GM12874 (cell line): ENCODE measurements around the gene NAA80.

Experiments used
- TF ChIP-seq, protein P1 (sequence below): IDR thresholded peaks from 2 replicates; pipeline ENCODE4 v1.5.1; 2011; ENCODE audit warnings: low read depth, mild to moderate bottlenecking, control low read depth, low read length, moderate library complexity; ENCODE audit not compliant: insufficient read depth

The NAA80 gene

DNA sequence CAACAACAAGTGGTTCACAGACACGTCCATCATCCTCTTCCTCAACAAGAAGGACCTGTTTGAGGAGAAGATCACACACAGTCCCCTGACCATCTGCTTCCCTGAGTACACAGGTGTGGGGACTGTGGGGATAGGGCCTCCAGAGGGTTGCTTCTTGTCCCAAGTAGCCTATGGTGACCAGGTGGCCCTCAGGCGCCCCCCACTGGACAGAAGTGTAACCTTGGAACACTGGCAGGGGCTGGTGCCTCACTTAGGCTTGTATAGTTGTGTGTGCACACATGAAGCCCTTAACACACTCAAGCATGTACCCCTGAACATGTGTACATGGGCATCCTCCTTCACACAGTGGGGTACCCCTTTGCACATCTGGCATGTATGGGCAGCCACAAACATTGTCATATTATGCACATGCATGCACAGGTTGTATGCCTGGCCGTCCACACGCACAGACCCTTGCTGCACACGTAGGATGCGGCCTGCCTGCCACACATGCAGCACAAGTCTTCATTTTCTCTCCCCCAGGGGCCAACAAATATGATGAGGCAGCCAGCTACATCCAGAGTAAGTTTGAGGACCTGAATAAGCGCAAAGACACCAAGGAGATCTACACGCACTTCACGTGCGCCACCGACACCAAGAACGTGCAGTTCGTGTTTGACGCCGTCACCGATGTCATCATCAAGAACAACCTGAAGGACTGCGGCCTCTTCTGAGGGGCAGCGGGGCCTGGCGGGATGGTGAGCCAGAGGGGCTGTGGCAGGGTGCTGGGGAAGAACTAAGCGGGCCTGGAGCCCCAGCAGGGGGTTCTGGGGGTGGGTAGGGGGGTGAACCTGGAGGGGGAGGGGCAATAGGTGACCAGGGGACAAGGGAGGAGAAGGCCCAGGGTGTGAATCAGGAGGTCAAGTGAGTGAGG is 42.0 kb downstream of the NAA80 start:
- TF ChIP-seq, protein P1, sequence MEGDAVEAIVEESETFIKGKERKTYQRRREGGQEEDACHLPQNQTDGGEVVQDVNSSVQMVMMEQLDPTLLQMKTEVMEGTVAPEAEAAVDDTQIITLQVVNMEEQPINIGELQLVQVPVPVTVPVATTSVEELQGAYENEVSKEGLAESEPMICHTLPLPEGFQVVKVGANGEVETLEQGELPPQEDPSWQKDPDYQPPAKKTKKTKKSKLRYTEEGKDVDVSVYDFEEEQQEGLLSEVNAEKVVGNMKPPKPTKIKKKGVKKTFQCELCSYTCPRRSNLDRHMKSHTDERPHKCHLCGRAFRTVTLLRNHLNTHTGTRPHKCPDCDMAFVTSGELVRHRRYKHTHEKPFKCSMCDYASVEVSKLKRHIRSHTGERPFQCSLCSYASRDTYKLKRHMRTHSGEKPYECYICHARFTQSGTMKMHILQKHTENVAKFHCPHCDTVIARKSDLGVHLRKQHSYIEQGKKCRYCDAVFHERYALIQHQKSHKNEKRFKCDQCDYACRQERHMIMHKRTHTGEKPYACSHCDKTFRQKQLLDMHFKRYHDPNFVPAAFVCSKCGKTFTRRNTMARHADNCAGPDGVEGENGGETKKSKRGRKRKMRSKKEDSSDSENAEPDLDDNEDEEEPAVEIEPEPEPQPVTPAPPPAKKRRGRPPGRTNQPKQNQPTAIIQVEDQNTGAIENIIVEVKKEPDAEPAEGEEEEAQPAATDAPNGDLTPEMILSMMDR, result peak; percentile 60

DNA sequence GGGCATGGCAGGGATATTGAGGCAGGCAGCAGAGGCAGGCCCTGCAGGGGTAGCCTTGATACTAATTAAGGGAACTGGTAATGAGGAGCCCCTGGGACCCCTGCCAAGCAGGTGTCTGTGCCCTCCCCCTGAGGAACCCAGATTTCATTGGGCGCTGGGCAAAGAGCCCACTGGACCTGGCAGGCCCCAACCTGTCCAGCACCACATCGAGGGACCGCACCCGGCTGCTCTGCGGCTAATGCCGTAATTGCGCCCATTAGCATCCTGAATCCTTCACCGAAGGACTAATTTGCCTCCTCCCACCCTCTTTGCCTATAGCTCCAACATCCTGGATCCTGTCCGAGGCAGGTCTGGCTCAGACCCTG is 44.0 kb downstream of the NAA80 start:
- TF ChIP-seq, protein P1, result no peak

DNA sequence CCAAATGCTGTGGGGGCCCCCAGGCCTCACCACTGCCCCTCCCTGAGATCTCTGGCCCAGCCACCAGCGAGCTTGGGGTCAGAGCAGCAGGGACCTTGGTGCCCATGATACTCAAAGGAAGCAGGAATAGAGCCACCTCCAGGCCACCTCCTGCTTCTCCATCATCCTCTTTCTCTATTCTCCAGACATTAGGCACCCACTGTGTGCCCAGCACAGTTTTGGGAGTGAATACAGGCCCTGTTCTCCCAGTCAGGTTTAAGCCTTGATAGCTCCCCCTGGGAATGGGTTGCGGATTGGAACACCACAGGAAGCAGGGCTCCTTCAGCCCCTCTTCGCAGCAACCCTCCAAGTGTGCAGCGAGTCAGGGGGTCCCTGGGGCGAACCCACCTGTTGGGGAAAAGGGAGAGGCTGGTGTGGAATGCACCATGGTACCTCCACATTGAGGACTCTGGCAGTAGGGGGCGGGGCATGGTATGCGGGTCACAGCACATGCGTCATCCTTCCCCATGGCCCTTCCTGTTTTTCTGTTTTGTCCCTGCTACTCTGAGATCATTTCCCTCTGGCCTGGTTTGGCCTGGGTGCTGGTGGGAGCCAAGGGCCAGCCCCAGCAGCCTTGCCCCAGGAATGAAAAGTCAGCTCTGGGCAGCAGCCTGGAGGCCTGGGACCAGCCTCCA is 44.5 kb downstream of the NAA80 start:
- TF ChIP-seq, protein P1, result no peak

DNA sequence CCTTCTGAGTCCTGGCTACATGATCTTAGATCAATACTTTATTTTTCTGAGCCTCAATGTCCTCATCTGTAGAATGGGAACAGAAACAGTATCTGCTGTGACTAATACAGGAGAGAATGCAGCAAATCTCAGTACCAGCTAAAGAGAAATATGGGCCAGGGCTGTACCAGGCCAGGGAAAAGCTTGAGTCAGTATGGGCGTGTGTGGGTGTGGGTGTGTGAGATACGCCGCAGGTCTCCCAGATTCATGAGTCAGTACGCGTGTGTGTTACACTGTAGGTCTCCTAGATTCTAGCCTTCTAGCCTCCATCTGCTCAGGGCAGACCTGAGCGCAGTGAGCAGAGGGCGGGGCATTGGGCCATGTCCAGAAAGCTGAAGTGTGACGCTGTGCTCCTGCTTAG is 48.0 kb downstream of the NAA80 start:
- TF ChIP-seq, protein P1, result no peak

DNA sequence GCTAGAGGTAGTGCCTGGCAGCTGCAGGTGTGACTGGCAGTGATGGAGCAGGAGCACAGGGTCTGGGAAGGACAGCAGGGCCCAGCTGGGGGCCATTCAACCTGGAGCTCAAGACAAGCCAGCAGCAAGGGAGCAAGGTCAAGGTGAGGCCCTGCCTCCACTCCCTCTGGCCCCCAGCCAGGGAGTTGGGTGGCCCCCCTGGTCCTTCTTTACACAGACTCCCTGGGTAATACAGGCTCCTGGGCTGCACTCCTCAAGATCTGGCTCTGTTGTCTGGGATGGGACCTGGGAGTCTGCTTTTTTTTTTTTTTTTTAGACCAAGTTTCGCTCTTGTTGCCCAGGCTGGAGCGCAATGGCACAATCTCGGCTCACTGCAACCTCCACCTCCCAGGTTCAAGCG is 48.7 kb downstream of the NAA80 start:
- TF ChIP-seq, protein P1, result no peak

DNA sequence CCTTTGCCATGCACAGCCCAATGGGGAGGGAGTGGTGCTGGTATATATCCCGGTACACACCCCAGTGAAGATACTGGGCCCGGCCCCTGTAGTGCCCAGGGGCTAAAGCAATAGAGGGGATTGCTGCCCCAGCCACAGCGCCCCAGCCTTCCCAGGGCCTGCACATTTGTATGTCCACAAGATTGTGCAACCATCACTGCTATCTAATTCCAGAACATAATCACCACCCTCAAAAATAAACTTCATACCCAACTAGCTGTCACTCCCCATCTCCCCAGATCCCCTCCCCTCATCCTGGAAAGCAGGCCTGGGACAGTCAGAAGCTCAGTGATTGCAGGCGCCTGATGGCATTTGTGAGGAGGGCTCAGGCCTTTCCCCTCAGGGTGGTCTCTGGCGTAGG is 49.7 kb downstream of the NAA80 start:
- TF ChIP-seq, protein P1, result no peak

DNA sequence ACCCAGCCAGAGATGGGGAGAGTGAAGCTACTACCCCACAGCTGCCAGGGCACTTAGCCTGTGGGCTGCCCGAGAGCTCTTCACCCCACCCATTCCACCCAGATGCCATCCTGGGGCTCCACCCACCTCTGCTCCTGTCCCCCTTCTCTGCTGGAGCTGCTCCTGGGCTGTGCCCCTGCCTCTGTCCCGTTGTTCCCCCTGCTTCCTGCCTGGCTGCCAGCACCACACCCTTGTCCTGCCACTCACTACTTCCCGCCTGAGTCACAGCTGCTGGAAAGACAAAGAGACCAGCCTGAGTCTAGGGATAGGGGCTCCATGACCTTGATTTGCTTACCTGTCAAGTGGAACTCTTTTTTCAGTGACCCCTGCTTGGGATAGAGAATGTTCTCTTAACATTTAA is 50.8 kb downstream of the NAA80 start:
- TF ChIP-seq, protein P1, result no peak
